22Rv1 (cell line): ENCODE results near the gene KLC1.

Experiments used
- H3K27ac ChIP-seq: fragments of 450-650 bp; 2 replicates; pipeline ENCODE4 v1.5.1; 2017
- CTCF ChIP-seq: fragments of 450-650 bp; IDR thresholded peaks from 2 replicates; pipeline ENCODE4 v1.5.1; 2017; ENCODE audit warnings: mild to moderate bottlenecking
- ZFX ChIP-seq: fragments of 450-650 bp; IDR thresholded peaks from 2 replicates; pipeline ENCODE4 v1.6.1; 2017; ENCODE audit warnings: antibody characterized with exemption, borderline replicate concordance

The KLC1 gene

GRCh38 chr14:103719751-103720150 lies 90.7 kb downstream of the KLC1 start:
- no peak overlapping the region for H3K27ac ChIP-seq
- TF ChIP-seq CTCF (no peak), ZFX (no peak)

- H3K27ac ChIP-seq = no peak overlapping the region
- no peak for TF ChIP-seq ZFX
- TF ChIP-seq CTCF = no peak
These were observed 92.5 kb downstream of the KLC1 start for GRCh38 chr14:103721334-103722120.

- H3K27ac ChIP-seq = no peak overlapping the region
- no peak for TF ChIP-seq ZFX
These were observed 94.7 kb downstream of the KLC1 start for GRCh38 chr14:103723748-103724081.

- H3K27ac ChIP-seq = no peak overlapping the region
- no peak for TF ChIP-seq ZFX
- no peak for TF ChIP-seq CTCF
These were observed 95.1 kb downstream of the KLC1 start for GRCh38 chr14:103724116-103724515.

- TF ChIP-seq ZFX = no peak
- H3K27ac ChIP-seq = no peak overlapping the region
These were observed 96.1 kb downstream of the KLC1 start for GRCh38 chr14:103725001-103725682.

- H3K27ac ChIP-seq = no peak overlapping the region
- TF ChIP-seq ZFX (no peak), CTCF (no peak)
These were observed 96.9 kb downstream of the KLC1 start for GRCh38 chr14:103725739-103726395.

- H3K27ac ChIP-seq = no peak overlapping the region
- TF ChIP-seq ZFX = no peak
- no peak for TF ChIP-seq CTCF
These were observed 97.5 kb downstream of the KLC1 start for GRCh38 chr14:103726474-103726873.

GRCh38 chr14:103727313-103727980 lies 98.4 kb downstream of the KLC1 start:
- peak overlapping the region; percentile 89 for H3K27ac ChIP-seq
- TF ChIP-seq CTCF (peak; percentile 79), ZFX (no peak)
